Body of pancreas (tissue), 4 donors: ENCODE data around the gene KLLN. TPM values are rescaled to one million over a fixed set of nuclear protein-coding genes. Genes with fewer than 3 reads are reported as not detected.
"Not testable (repeated sequence)": the region's sequence is repeated elsewhere in the genome, so short reads cannot be mapped to it uniquely, and the experiment has no call there.

ENCODE experiments used
- ATAC-seq: fragments of 150-250 bp; one replicate; pipeline ENCODE4 v1.9.1; 2016
- DNase-seq, 4 donors: peaks; one replicate each; pipeline ENCODE4 v3.0.0-alpha.2; 2019
- H3K27ac ChIP-seq, 4 donors: fragments of 200-600 bp; sonication (generic); 1 replicate in 3 of 4; 2 replicates in 1 of 4; pipeline versions ENCODE4 v1.5.1 to v1.6.1; 2016 to 2019; ENCODE audit warnings: mild to moderate bottlenecking in 1 of 4, mixed read lengths in 1 of 4, moderate library complexity in 1 of 4
- H3K27me3 ChIP-seq, 2 donors: fragments of 200-600 bp; sonication (generic); one replicate each; pipeline ENCODE4 v1.6.0; 2016; ENCODE audit warnings: mild to moderate bottlenecking in 1 of 2
- H3K36me3 ChIP-seq, 2 donors: fragments of 200-600 bp; sonication (generic); replicated peaks in 1 of 2; 2 replicates each; pipeline ENCODE4 v1.5.1; 2016; ENCODE audit warnings: low read depth in 2 of 2; ENCODE audit not compliant: insufficient read depth in 1 of 2
- H3K4me1 ChIP-seq: fragments of 200-600 bp; sonication (generic); one replicate; pipeline ENCODE4 v1.6.0; 2016
- H3K4me3 ChIP-seq, 2 donors: fragments of 200-600 bp; sonication (generic); 1 replicate in 1 of 2; 2 replicates in 1 of 2; pipeline ENCODE4 v1.5.1; 2016 to 2019
- H3K9me3 ChIP-seq, 3 donors: fragments of 200-600 bp; sonication (generic); 1 replicate in 2 of 3; 2 replicates in 1 of 3; pipeline ENCODE4 v1.5.1; 2016
- CTCF ChIP-seq, 7 experiments: fragments of 450-650 bp in 4 of 7; fragments of 200-600 bp in 3 of 7; sonication (generic) in 3 of 7; IDR thresholded peaks; one replicate each; pipeline ENCODE4 v1.5.1; 2016 to 2019; ENCODE audit warnings: antibody characterized with exemption in 7 of 7
- POLR2A ChIP-seq, 3 donors: fragments of 450-650 bp; IDR thresholded peaks; one replicate each; pipeline ENCODE4 v1.6.1; 2016; ENCODE audit warnings: antibody characterized with exemption in 3 of 3, mild to moderate bottlenecking in 2 of 3
- WGBS, 2 donors: methylation state at CpG; one replicate each; pipeline ENCODE4 v1.1.5; 2017; 5-methylcytosine and 5-hydroxymethylcytosine counted together
- intact Hi-C: fragments of 100-400 bp; cut with DNase I; formaldehyde crosslinking; loops from one replicate; pipeline ENCODE4 v1.15.1; 2023
- total RNA-seq, 2 donors: library from RNA; depleted of rRNA; stranded (reverse); fragments of >200 nt; gene quantifications; one replicate each; pipeline ENCODE4 v1.1.0, GENCODE V29; 2016

KLLN gene
- total RNA-seq, 2 donors from 2014 or later: 0.78 to 0.99 TPM

GRCh38 chr10:87836098-87836497, 27.2 kb downstream of the KLLN start:
- Histone ChIP-seq H3K4me1 (no peaks in the 10 kb centered on the region), H3K36me3 (no peaks in the 10 kb centered on the region), H3K4me3 (no peak overlapping the region), H3K27ac (no peak overlapping the region), H3K27me3 (no peaks in the 10 kb centered on the region), H3K9me3 (no peaks in the 10 kb centered on the region)
- intact Hi-C loops: no loop called here
- ATAC-seq (no peak), DNase-seq (no peak)
- 93 to 94% methylated on average over 4 of the region's 4 CpGs for WGBS, 2 donors
- TF ChIP-seq POLR2A (IDR thresholded peaks at IDR 0.05) (no peak), CTCF (IDR thresholded peaks at IDR 0.05) (no peak)

DNA sequence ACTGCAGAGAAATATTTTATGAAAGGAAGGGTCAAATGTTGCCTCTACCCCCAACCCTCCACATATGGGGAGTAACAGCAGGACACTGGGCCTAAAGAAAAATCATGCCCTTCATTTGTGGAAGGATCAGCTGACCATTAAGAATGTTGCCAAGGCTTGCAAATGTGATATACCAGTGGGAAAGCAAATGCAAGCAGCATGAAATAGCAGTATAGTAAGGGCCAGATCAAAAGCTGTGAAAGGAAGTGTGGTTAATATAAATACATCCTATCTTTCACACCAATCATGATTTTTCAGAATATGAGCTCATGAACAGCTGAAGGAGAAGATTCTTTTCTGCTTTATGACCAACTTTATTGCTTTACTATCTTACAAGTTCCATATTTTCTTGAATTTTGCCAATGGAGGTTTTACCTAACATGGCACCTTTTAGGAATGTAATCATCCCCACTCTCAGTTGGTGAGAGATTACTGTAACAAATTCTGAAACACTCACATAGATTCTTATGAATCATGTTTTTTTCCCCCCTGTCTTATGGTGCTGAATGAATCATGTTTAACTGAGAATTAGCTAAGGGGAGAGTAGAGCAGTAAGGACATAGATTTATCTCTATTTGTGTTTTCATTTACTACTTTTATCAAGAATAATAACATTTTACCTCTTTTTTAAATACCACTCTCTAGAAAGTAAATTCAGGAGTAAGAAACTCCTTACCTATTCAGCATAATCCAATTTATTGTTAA, 33.2 kb downstream of the KLLN start:
- Histone ChIP-seq H3K36me3 (no peaks in the 10 kb centered on the region), H3K27ac (no peak overlapping the region), H3K27me3 (no peaks in the 10 kb centered on the region), H3K4me3 (no peak overlapping the region), H3K9me3 (no peaks in the 10 kb centered on the region), H3K4me1 (no peaks in the 10 kb centered on the region)
- TF ChIP-seq CTCF (IDR thresholded peaks at IDR 0.05) (no peak), POLR2A (IDR thresholded peaks at IDR 0.05) (no peak)
- no peak for ATAC-seq
- DNase-seq: no peak
- intact Hi-C loops: no loop called here

DNA sequence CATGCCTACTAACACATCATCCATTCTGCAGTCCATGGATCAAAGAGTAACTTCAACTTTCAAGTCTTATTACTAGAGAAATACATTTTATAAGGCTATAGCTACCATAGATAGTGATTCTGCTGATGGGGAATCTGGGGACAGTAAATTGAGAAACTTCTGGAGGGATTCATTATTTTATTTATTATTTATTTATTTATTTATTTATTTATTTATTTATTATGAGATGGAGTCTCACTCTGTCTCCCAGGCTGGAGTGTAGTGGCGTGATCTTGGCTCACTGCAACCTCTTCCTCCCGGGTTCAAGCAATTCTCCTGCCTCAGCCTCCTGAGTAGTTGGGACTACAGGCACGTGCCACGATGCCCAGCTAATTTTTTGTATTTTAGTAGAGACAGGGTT, 34.3 kb downstream of the KLLN start:
- H3K4me1 ChIP-seq, H3K9me3 ChIP-seq, DNase-seq, H3K4me3 ChIP-seq, H3K36me3 ChIP-seq, intact Hi-C loops, H3K27me3 ChIP-seq, ATAC-seq, H3K27ac ChIP-seq: not testable (repeated sequence)
- WGBS, 2 donors: 84 to 97% methylated on average over 4 of the region's 4 CpGs

DNA sequence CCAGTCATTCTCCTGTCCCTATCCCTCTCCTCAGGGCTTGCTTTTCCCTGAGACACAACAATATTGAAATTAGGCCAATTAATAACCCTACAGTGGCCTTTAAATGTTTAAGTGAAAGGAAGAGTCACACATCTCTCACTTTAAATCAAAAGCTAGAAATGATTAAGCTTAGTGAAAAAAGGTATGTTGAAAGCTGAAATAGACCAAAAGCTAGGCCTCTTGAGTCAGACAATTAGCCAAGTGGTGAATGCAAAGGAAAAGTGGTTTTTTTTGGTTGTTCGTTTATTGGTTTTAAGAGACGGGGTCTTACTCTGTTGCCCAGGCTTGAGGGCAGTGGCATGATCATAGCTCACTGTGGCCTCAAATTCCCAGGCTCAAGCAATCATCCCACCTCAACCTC, 35.7 kb downstream of the KLLN start:
- Histone ChIP-seq H3K4me1 (no peaks in the 10 kb centered on the region), H3K4me3 (no peak overlapping the region), H3K27ac (no peak overlapping the region), H3K36me3 (no peaks in the 10 kb centered on the region), H3K9me3 (no peaks in the 10 kb centered on the region), H3K27me3 (no peaks in the 10 kb centered on the region)
- WGBS, 2 donors: 60 to 94% methylated on average over 2 of the region's 2 CpGs
- intact Hi-C loops: no loop called here
- TF ChIP-seq POLR2A (IDR thresholded peaks at IDR 0.05) (no peak), CTCF (IDR thresholded peaks at IDR 0.05) (no peak)
- DNase-seq (no peak), ATAC-seq (no peak)

- ATAC-seq: no peak
- Histone ChIP-seq H3K4me1 (no peaks in the 10 kb centered on the region), H3K27me3 (no peaks in the 10 kb centered on the region), H3K9me3 (no peaks in the 10 kb centered on the region), H3K36me3 (no peaks in the 10 kb centered on the region), H3K27ac (no peak overlapping the region), H3K4me3 (no peak overlapping the region)
- intact Hi-C loops: no loop called here
- TF ChIP-seq CTCF (IDR thresholded peaks at IDR 0.05): no peak
- TF ChIP-seq POLR2A (IDR thresholded peaks at IDR 0.05): no peak
- no peak for DNase-seq
Measured at GRCh38 chr10:87826653-87827052, 36.7 kb downstream of the KLLN start.
